Liver (tissue), 3 donors: ENCODE data around the gene STRIT1.

Experiments
- ATF3 ChIP-seq: IDR thresholded peaks from 2 replicates; pipeline ENCODE4 v1.6.1; 2016; ENCODE audit warnings: antibody characterized with exemption
- CTCF ChIP-seq: fragments of 150-350 bp; IDR thresholded peaks from 2 replicates; pipeline ENCODE4 v1.5.1; 2017; ENCODE audit warnings: improper control_type of control experiment, low read depth, low read length; ENCODE audit not compliant: missing input control
- HNF4G ChIP-seq: IDR thresholded peaks from 2 replicates; pipeline ENCODE4 v1.6.1; 2016; ENCODE audit warnings: antibody characterized with exemption
- JUND ChIP-seq, 2 donors: IDR thresholded peaks; 2 replicates each; pipeline ENCODE4 v1.6.1; 2016; ENCODE audit warnings: antibody characterized with exemption in 2 of 2
- MAX ChIP-seq: IDR thresholded peaks from 2 replicates; pipeline ENCODE4 v1.6.1; 2016; ENCODE audit warnings: antibody characterized with exemption
- RAD21 ChIP-seq, 2 donors: IDR thresholded peaks; 2 replicates each; pipeline ENCODE4 v1.6.1; 2016; ENCODE audit warnings: antibody characterized with exemption in 2 of 2, mild to moderate bottlenecking in 2 of 2
- SP1 ChIP-seq: IDR thresholded peaks from 2 replicates; pipeline ENCODE4 v1.6.1; 2018; ENCODE audit warnings: antibody characterized with exemption, mild to moderate bottlenecking
- YY1 ChIP-seq: IDR thresholded peaks from 2 replicates; pipeline ENCODE4 v1.6.1; 2016; ENCODE audit warnings: antibody characterized with exemption, mild to moderate bottlenecking
- ZBTB33 ChIP-seq: IDR thresholded peaks from 2 replicates; pipeline ENCODE4 v1.6.1; 2016; ENCODE audit warnings: antibody characterized with exemption
- donor health status: healthy.
- donor health status: healthy.

GRCh38 chr3:155292133-155292532 is 1.4 kb downstream of the STRIT1 start:
- TF ChIP-seq CTCF (no peak), ATF3 (no peak), RAD21 (IDR thresholded peaks at IDR 0.05) (peak; percentile 34 to 39), YY1 (peak; percentile 71), ZBTB33 (peak; percentile 38), MAX (peak; percentile 69), SP1 (peak; percentile 59), JUND (IDR thresholded peaks at IDR 0.05) (peak in 1 of 2 donors; percentile 34), HNF4G (no peak)
